ENCODE data around the gene THAP11. TPM values are rescaled to one million over a fixed set of nuclear protein-coding genes. Genes with fewer than 3 reads are reported as not detected.

THAP11 gene
- total and polyA plus RNA-seq, 2 of the 13 experiments (the other 11 are each of a cell fraction or from before 2014, with no cell fraction given) = 44.2 to 53.4 TPM

- TF ChIP-seq ZBTB40 (IDR thresholded peaks at IDR 0.05) (no peak), ZBTB40 (CRISPR knock-in tag; IDR thresholded peaks at IDR 0.05) (peak; percentile 18; the same call in 1 of the 2 replicates), RARA (CRISPR knock-in tag; IDR thresholded peaks at IDR 0.05) (peak; percentile 16; the same call in 1 of the 2 replicates), ZNF33B (CRISPR knock-in tag; IDR thresholded peaks at IDR 0.05) (peak; percentile 81), TIGD3 (CRISPR knock-in tag; IDR thresholded peaks at IDR 0.05; ENCODE audit: borderline replicate concordance) (no peak; the same call in 1 of the 2 replicates), SIX1 (CRISPR knock-in tag; IDR thresholded peaks at IDR 0.05; ENCODE audit: borderline replicate concordance) (no peak; the same call in 1 of the 2 replicates), ZSCAN25 (CRISPR knock-in tag; IDR thresholded peaks at IDR 0.05) (peak; percentile 98), ZBTB10 (CRISPR knock-in tag; IDR thresholded peaks at IDR 0.05; ENCODE audit: borderline replicate concordance) (peak; percentile 42; the same call in 1 of the 2 replicates), MTF1 (CRISPR knock-in tag; IDR thresholded peaks at IDR 0.05) (no peak; the same call in 1 of the 2 replicates), KMT2A (CRISPR knock-in tag; IDR thresholded peaks at IDR 0.05) (peak; percentile 82), TCF7 (IDR thresholded peaks at IDR 0.05; ENCODE audit: low read depth) (no peak)
These were observed 35.5 kb upstream of the THAP11 start, which contains the start of the genes RANBP10 and TSNAXIP1 (continued) for GRCh38 chr16:67806428-67807147.

Data from HepG2 (cell line).